Thoracic aorta (tissue), 2 donors: ENCODE results near the gene PCDH1. TPM values are rescaled to one million over a fixed set of nuclear protein-coding genes. Genes with fewer than 3 reads are reported as not detected.
"Not testable (repeated sequence)": the region's sequence is repeated elsewhere in the genome, so short reads cannot be mapped to it uniquely, and the experiment has no call there.

Experiments used
- ATAC-seq: fragments of 150-250 bp; one replicate; pipeline ENCODE4 v1.8.0; 2017; ENCODE audit warnings: low read depth; ENCODE audit not compliant: insufficient number of reproducible peaks, low FRiP score
- DNase-seq: peaks from one replicate; pipeline ENCODE4 v3.0.0-alpha.2; 2020; ENCODE audit warnings: low spot score
- H3K27ac ChIP-seq, 2 donors: fragments of 200-600 bp; sonication (generic); 1 replicate in 1 of 2; 2 replicates in 1 of 2; pipeline ENCODE4 v1.5.1; 2016; ENCODE audit warnings: mild to moderate bottlenecking in 2 of 2, moderate library complexity in 2 of 2
- H3K27me3 ChIP-seq: fragments of 200-600 bp; sonication (generic); replicated peaks from 2 replicates; pipeline ENCODE4 v1.6.0; 2016; ENCODE audit warnings: mild to moderate bottlenecking; ENCODE audit not compliant: insufficient read depth
- H3K36me3 ChIP-seq: fragments of 200-600 bp; sonication (generic); one replicate; pipeline ENCODE4 v1.5.1; 2016
- H3K4me1 ChIP-seq, 2 donors: fragments of 200-600 bp; sonication (generic); 1 replicate in 1 of 2; 2 replicates in 1 of 2; pipeline versions ENCODE4 v1.5.1 to v1.6.0; 2016; ENCODE audit warnings: low read depth in 2 of 2, mild to moderate bottlenecking in 1 of 2; ENCODE audit not compliant: control insufficient read depth in 1 of 2
- H3K4me3 ChIP-seq: fragments of 200-600 bp; sonication (generic); 2 replicates; pipeline ENCODE4 v1.5.1; 2016; ENCODE audit warnings: mild to moderate bottlenecking
- H3K9me3 ChIP-seq: fragments of 200-600 bp; sonication (generic); 2 replicates; pipeline ENCODE4 v1.5.1; 2016
- total RNA-seq, 2 donors: library from RNA; depleted of rRNA; stranded (reverse); fragments of >200 nt; gene quantifications; one replicate each; pipeline versions ENCODE4 v1.1.0 to v1.2.3, GENCODE V29; 2016
- TF ChIP-seq, protein P1 (sequence below): fragments of 200-600 bp; sonication (generic); IDR thresholded peaks from one replicate; pipeline ENCODE4 v1.5.1; 2019; ENCODE audit warnings: antibody characterized with exemption

PCDH1 gene
- total RNA-seq: 10 to 100 TPM; 24.6 to 43.4 TPM

- no peaks in the 10 kb centered on the region for H3K36me3 ChIP-seq
- peak within 1 kb of the TSS in 1 of 2 donors; percentile 32 for H3K27ac ChIP-seq
- TF ChIP-seq, protein P1, sequence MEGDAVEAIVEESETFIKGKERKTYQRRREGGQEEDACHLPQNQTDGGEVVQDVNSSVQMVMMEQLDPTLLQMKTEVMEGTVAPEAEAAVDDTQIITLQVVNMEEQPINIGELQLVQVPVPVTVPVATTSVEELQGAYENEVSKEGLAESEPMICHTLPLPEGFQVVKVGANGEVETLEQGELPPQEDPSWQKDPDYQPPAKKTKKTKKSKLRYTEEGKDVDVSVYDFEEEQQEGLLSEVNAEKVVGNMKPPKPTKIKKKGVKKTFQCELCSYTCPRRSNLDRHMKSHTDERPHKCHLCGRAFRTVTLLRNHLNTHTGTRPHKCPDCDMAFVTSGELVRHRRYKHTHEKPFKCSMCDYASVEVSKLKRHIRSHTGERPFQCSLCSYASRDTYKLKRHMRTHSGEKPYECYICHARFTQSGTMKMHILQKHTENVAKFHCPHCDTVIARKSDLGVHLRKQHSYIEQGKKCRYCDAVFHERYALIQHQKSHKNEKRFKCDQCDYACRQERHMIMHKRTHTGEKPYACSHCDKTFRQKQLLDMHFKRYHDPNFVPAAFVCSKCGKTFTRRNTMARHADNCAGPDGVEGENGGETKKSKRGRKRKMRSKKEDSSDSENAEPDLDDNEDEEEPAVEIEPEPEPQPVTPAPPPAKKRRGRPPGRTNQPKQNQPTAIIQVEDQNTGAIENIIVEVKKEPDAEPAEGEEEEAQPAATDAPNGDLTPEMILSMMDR: no peak
- ATAC-seq (no peak), DNase-seq (no peak)
- peak within 1 kb of the TSS; percentile 88 for H3K4me3 ChIP-seq
- H3K9me3 ChIP-seq: no peaks in the 10 kb centered on the region
- peaks cover 8% of the 10 kb centered on the region for H3K27me3 ChIP-seq
- peaks cover 12 to 28% of the 10 kb centered on the region in 2 donors for H3K4me1 ChIP-seq
These were observed at the start of gene PCDH1 for GRCh38 chr5:141878186-141878710. PCDH1 (minus strand) TSS chr5:141878410; CDS start chr5:141878262, 148 bp downstream.

GRCh38 chr5:141926434-141926833 lies 48.2 kb upstream of the PCDH1 start:
- TF ChIP-seq, protein P1: no peak
- DNase-seq (no peak), ATAC-seq (no peak)
- Histone ChIP-seq H3K27me3 (no peaks in the 10 kb centered on the region), H3K27ac (no peak overlapping the region), H3K36me3 (peaks cover 38% of the 10 kb centered on the region), H3K9me3 (no peaks in the 10 kb centered on the region), H3K4me3 (no peak overlapping the region), H3K4me1 (peaks cover 14 to 41% of the 10 kb centered on the region in 2 donors)

- no peaks in the 10 kb centered on the region for H3K27me3 ChIP-seq
- peak; percentile 86 for DNase-seq
- TF ChIP-seq, protein P1: no peak
- peaks cover 9 to 27% of the 10 kb centered on the region in 2 donors for H3K4me1 ChIP-seq
- peaks cover 24% of the 10 kb centered on the region for H3K36me3 ChIP-seq
- H3K27ac ChIP-seq: peak within 1 kb of the TSS; percentile 96 to 99
- peak; percentile 96 for ATAC-seq
- no peaks in the 10 kb centered on the region for H3K9me3 ChIP-seq
- peak within 1 kb of the TSS; percentile 83 for H3K4me3 ChIP-seq
These were observed 45.5 kb upstream of the PCDH1 start, which contains the start of gene DELE1 for GRCh38 chr5:141923448-141924313. DELE1 (plus strand) TSS chr5:141923871; CDS start chr5:141923942, 71 bp downstream.

GRCh38 chr5:141922827-141923447 lies 44.7 kb upstream of the PCDH1 start:
- H3K4me3 ChIP-seq: peak overlapping the region; percentile 83
- ATAC-seq, H3K27me3 ChIP-seq, H3K9me3 ChIP-seq, DNase-seq: not testable (repeated sequence)
- H3K4me1 ChIP-seq: peaks cover 9 to 23% of the 10 kb centered on the region in 2 donors
- peak overlapping the region; percentile 96 to 99 for H3K27ac ChIP-seq
- peaks cover 17% of the 10 kb centered on the region for H3K36me3 ChIP-seq

DNA sequence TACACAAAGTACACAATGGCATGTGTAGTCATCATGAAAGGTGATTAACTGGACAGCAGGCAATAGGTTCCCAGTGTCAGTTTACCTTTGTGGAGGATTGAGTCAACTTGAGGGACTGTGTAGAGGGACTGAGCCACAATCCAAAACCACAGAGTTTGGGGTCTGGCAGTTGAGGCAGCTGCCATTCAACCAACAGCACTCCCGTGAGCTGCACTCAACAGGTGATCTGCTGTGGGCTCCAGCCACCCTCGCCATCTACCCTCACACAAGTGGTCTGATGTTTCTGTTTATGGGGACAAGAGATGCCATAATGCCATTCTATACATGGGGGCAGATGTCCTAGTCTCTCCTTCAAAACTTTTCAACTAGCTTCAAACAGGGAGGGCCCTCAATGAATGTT lies 42.6 kb upstream of the PCDH1 start:
- TF ChIP-seq, protein P1: no peak
- Histone ChIP-seq H3K9me3 (no peaks in the 10 kb centered on the region), H3K4me1 (peaks cover 9 to 22% of the 10 kb centered on the region in 2 donors), H3K36me3 (peaks cover under 1% of the 10 kb centered on the region), H3K27me3 (no peaks in the 10 kb centered on the region), H3K27ac (no peak overlapping the region), H3K4me3 (no peak overlapping the region)
- no peak for DNase-seq
- ATAC-seq: no peak
